OCI-LY1 (cell line): Measurements from ENCODE around the gene PTPRJ.

Experiments
- H2AFZ ChIP-seq: fragments of 200-600 bp; sonication (generic), shearing (Covaris generic); 2 replicates; pipeline ENCODE4 v1.6.0; 2014; ENCODE audit warnings: antibody characterized with exemption, mild to moderate bottlenecking, low read length
- H3F3A ChIP-seq: fragments of 200-600 bp; sonication (generic), shearing (Covaris generic); 2 replicates; pipeline ENCODE4 v1.6.0; 2014; ENCODE audit warnings: mild to moderate bottlenecking, antibody characterized with exemption, low read length, moderate library complexity; ENCODE audit not compliant: insufficient read depth
- H3K27ac ChIP-seq: fragments of 200-600 bp; sonication (generic); 2 replicates; pipeline ENCODE4 v1.5.1; 2014; ENCODE audit warnings: low read length, mixed run types, mild to moderate bottlenecking, low read depth; ENCODE audit not compliant: poor library complexity, severe bottlenecking
- H3K27me3 ChIP-seq: fragments of 200-600 bp; sonication (generic); 2 replicates; pipeline ENCODE4 v1.6.0; 2014; ENCODE audit warnings: antibody characterized with exemption, mild to moderate bottlenecking, low read length, moderate library complexity; ENCODE audit not compliant: insufficient read depth
- H3K36me3 ChIP-seq: fragments of 200-600 bp; sonication (generic); 2 replicates; pipeline ENCODE4 v1.6.1; 2014; ENCODE audit warnings: mild to moderate bottlenecking, antibody characterized with exemption, low read length, moderate library complexity, mixed read lengths; ENCODE audit not compliant: insufficient read depth
- H3K4me1 ChIP-seq: fragments of 200-600 bp; sonication (generic); 2 replicates; pipeline ENCODE4 v1.5.1; 2014; ENCODE audit warnings: mild to moderate bottlenecking, low read length, moderate library complexity; ENCODE audit not compliant: insufficient read depth, severe bottlenecking
- H3K4me2 ChIP-seq: fragments of 200-600 bp; sonication (generic), shearing (Covaris generic); 2 replicates; pipeline ENCODE4 v1.6.1; 2014; ENCODE audit warnings: low read length
- H3K4me3 ChIP-seq: fragments of 200-600 bp; sonication (generic); 2 replicates; pipeline ENCODE4 v1.5.1; 2014; ENCODE audit warnings: low read length, low read depth, mild to moderate bottlenecking, mixed read lengths; ENCODE audit not compliant: poor library complexity, severe bottlenecking
- H3K79me2 ChIP-seq: fragments of 200-600 bp; shearing (Covaris generic); 2 replicates; pipeline ENCODE4 v1.6.1; 2016; ENCODE audit warnings: mixed run types, low read length, mixed read lengths; ENCODE audit not compliant: insufficient read depth
- H3K9ac ChIP-seq: fragments of 200-600 bp; sonication (generic), shearing (Covaris generic); 2 replicates; pipeline ENCODE4 v1.6.1; 2014; ENCODE audit warnings: mild to moderate bottlenecking, low read length, mixed read lengths
- H3K9me2 ChIP-seq: fragments of 200-600 bp; sonication (generic), shearing (Covaris generic); 2 replicates; pipeline ENCODE4 v1.6.1; 2014; ENCODE audit warnings: low read depth, mild to moderate bottlenecking, low read length, mixed read lengths
- H3K9me3 ChIP-seq: fragments of 200-600 bp; shearing (Covaris generic); 2 replicates; pipeline ENCODE4 v1.6.1; 2014; ENCODE audit warnings: low read length, mixed read lengths
- H4K20me1 ChIP-seq: fragments of 200-600 bp; sonication (generic), shearing (Covaris generic); 2 replicates; pipeline ENCODE4 v1.6.0; 2016; ENCODE audit warnings: mild to moderate bottlenecking, low read length; ENCODE audit not compliant: insufficient read depth
- EZH2 ChIP-seq: fragments of 200-600 bp; sonication (generic), shearing (Covaris generic); IDR thresholded peaks from 2 replicates; pipeline ENCODE4 v1.8.0; 2017; ENCODE audit warnings: borderline replicate concordance, mixed run types, mild to moderate bottlenecking, antibody characterized with exemption, low read length, moderate library complexity, mixed read lengths
- TF ChIP-seq, protein P1 (sequence below): fragments of 200-600 bp; sonication (generic), shearing (Covaris generic); IDR thresholded peaks from 2 replicates; pipeline ENCODE4 v1.5.1; 2017; ENCODE audit warnings: mild to moderate bottlenecking, antibody characterized with exemption, low read length, moderate library complexity, mixed read lengths

PTPRJ gene

DNA sequence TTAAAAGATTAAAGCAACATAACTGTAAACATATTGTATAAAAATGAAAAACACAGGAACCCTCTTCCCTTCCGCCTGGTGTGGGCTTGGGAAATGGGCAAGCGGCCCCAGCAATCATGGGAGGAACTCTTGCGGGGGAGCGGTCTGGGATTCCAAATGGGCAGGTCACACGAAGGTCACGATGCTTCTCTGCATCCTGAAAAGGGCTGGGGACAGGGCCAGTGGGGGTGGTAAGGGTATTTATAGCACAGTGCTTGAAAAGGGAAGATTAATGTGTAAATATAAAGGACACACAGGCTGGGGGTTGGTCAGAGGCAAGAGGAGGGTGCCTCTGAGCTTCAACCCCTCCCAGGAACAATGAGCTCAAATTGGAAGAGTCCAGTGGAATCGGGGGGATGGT, 189.4 kb downstream of the PTPRJ start:
- H3K9me3 ChIP-seq = no peaks in the 10 kb centered on the region
- H3K4me1 ChIP-seq = peaks cover 16% of the 10 kb centered on the region
- H3K79me2 ChIP-seq = no peaks in the 10 kb centered on the region
- no peak for TF ChIP-seq EZH2
- TF ChIP-seq, protein P1, sequence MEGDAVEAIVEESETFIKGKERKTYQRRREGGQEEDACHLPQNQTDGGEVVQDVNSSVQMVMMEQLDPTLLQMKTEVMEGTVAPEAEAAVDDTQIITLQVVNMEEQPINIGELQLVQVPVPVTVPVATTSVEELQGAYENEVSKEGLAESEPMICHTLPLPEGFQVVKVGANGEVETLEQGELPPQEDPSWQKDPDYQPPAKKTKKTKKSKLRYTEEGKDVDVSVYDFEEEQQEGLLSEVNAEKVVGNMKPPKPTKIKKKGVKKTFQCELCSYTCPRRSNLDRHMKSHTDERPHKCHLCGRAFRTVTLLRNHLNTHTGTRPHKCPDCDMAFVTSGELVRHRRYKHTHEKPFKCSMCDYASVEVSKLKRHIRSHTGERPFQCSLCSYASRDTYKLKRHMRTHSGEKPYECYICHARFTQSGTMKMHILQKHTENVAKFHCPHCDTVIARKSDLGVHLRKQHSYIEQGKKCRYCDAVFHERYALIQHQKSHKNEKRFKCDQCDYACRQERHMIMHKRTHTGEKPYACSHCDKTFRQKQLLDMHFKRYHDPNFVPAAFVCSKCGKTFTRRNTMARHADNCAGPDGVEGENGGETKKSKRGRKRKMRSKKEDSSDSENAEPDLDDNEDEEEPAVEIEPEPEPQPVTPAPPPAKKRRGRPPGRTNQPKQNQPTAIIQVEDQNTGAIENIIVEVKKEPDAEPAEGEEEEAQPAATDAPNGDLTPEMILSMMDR = no peak
- no peaks in the 10 kb centered on the region for H3K9me2 ChIP-seq
- H3K27ac ChIP-seq = peak overlapping the region; percentile 42
- H3K9ac ChIP-seq = no peak overlapping the region
- H3K4me2 ChIP-seq = no peak overlapping the region
- H3K36me3 ChIP-seq = peaks cover 44% of the 10 kb centered on the region
- H2AFZ ChIP-seq = no peak overlapping the region
- no peaks in the 10 kb centered on the region for H3F3A ChIP-seq
- no peaks in the 10 kb centered on the region for H4K20me1 ChIP-seq
- no peak overlapping the region for H3K4me3 ChIP-seq
- H3K27me3 ChIP-seq = no peaks in the 10 kb centered on the region

DNA sequence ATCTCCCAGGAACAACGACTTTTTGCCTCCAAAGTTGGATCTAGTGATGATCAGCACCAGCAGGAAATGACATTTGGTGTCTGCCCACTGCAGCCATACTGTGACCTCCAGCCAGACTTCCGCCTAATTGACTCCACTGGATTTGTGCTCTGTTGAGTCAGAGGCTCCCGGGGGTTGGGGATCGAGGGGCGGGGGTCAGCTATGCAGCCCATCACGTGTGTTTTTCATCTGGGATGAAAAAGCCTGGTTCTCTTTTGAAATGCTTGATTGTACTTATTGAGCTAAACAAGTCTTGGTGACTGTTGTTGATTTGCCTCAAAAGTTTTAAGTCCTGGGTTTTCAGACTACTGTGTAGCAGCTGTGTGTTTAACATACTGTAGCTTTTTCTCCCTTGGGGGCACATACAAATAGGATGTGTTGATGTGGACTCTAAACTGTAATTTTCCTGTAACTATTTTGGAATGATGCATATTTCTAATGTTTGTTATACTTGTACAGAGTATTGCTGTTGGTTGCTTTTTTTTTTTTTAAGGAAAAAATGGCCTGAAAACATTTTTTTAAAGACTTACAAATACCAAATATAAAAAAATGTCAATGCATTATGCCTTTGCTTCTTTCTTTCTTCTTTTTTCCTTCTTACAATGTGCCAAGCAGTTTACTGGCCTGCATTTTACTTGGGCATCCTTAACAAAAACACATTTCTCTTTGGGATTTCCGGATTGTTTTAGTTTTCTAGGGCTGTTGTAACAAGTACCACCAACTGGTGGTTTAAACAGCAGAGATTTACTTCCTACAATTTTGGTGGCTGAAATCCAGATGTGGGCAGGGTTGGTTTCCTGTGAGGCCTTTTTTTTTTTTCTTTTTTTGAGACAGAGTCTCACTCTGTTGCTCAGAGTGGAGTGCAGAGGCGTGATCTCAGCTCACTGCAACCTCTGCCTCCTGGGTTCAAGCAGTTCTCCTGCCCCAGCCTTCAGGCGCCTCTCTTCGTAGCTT, 190.2 kb downstream of the PTPRJ start:
- no peaks in the 10 kb centered on the region for H4K20me1 ChIP-seq
- TF ChIP-seq, protein P1 = no peak
- TF ChIP-seq EZH2 = no peak
- H2AFZ ChIP-seq = no peak overlapping the region
- no peaks in the 10 kb centered on the region for H3F3A ChIP-seq
- H3K9ac ChIP-seq = no peak overlapping the region
- H3K27ac ChIP-seq = peak overlapping the region; percentile 42
- H3K9me3 ChIP-seq = no peaks in the 10 kb centered on the region
- peaks cover 35% of the 10 kb centered on the region for H3K36me3 ChIP-seq
- peaks cover 16% of the 10 kb centered on the region for H3K4me1 ChIP-seq
- H3K79me2 ChIP-seq = no peaks in the 10 kb centered on the region
- no peak overlapping the region for H3K4me3 ChIP-seq
- H3K27me3 ChIP-seq = no peaks in the 10 kb centered on the region
- H3K4me2 ChIP-seq = no peak overlapping the region
- no peaks in the 10 kb centered on the region for H3K9me2 ChIP-seq

- Histone ChIP-seq H3K27ac (no peak overlapping the region), H2AFZ (no peak overlapping the region)
Observed at GRCh38 chr11:48172818-48173609, 192.7 kb downstream of the PTPRJ start.

More at GRCh38 chr11:48172818-48173609, 192.7 kb downstream of the PTPRJ start:
- H3K27me3 ChIP-seq = no peaks in the 10 kb centered on the region
- H3K79me2 ChIP-seq = no peaks in the 10 kb centered on the region
- H3K9me2 ChIP-seq = no peaks in the 10 kb centered on the region
- peaks cover 16% of the 10 kb centered on the region for H3K4me1 ChIP-seq
- H3K4me3 ChIP-seq = no peak overlapping the region
- H3K36me3 ChIP-seq = peaks cover 14% of the 10 kb centered on the region
- H3K9me3 ChIP-seq = no peaks in the 10 kb centered on the region
- H4K20me1 ChIP-seq = no peaks in the 10 kb centered on the region
- H3K4me2 ChIP-seq = no peak overlapping the region
- TF ChIP-seq EZH2 = no peak
- TF ChIP-seq, protein P1 = peak; percentile 80
- no peak overlapping the region for H3K9ac ChIP-seq
- H3F3A ChIP-seq = no peaks in the 10 kb centered on the region
